ENCODE data around the gene R3HDM2.
A peak's percentile ranks its signal among the peaks of the same experiment; 100 is the strongest.

The R3HDM2 gene

DNA sequence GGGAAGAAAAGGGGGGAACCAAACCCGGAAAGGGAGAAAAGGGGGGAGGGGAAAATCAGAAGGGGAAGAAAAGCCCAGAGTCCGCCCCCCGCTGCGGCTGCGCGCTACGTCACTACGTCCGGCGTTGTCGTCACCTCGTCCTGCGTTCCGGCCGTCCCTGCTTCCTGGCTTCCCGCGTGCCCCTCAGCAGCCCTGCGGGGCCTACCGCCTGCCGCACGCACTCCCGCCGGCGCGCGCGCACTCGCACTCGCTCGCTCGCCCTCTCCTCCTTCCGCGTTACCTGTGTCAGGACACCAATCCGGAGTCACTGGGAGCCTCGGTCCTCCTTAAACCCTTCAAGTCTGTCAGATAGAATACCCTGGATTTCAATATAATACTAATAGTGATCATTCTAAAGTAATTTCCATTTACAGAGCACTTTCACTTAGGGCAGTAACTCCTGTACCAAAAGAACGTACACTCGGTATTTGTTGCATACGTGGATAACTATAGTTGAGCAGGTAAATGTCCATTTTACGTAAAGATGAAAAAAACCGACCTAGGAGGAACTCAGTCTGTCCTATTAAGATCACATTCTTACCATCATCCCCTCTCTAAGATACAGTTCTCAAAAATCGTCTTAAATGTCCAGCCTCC is at the start of gene R3HDM2:
TSS of gene R3HDM2 (minus strand) at position 113 of the 636 bp plus-strand sequence. CDS start 120,615 bp downstream, outside the sequence.
- DNase-seq, result peak; percentile 92

DNA sequence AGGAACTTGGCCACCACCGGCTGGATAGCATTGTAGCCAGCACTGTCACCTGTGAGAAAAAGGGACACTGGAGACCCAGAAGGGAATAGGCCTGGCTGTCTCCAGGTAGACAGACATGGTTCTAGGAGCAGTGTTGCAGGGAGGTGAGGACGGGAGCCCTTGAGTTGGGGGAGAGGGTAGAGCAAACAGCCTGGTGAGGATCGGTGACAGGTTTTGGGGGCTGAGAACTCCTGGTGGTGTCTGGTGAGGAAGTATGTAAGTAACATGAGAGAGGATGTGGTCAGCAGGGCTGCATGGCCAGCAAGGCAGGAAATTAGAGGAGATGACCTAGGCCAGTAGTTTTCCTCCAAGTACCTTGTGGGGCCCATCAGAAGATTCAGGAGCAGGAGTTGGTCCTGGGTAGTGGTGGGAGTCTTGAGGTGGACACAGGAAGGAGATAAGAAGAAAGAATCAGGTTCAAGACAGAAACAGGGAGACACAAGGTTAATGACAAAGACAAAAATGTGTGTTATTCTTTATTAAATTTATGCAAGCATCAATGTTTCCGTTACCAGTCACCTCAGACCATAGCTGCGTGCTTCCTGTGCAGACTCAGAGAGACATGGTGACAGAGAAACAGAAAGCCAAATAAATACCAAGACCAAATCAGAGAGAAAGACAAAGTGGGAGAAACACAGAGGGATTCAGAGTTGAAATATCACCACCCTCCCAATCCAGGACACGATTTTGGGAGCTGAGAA is 48.7 kb upstream of the R3HDM2 start, which contains the start of gene ARHGAP9:
TSS of gene ARHGAP9 (minus strand) at position 491 of the 740 bp plus-strand sequence. CDS start at position 31, 460 bp downstream.
- no peak for DNase-seq

DNA sequence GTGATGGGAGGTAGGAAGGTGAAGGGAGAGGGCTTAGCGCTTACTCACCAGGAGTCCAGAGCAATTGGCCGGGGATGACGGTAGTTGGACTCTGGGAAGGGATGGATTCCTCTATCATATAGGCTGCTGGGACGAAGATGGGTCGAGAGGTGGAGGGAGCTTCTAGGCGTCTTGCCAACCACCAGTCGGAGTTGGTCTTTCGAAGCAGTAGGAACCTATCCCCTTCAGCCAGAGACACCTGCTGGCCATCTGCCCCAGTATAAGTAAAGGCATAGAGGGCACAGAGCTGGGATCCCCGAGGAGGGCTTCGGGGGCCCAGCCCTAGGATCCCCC is 48.2 kb upstream of the R3HDM2 start:
- DNase-seq, result no peak

DNA sequence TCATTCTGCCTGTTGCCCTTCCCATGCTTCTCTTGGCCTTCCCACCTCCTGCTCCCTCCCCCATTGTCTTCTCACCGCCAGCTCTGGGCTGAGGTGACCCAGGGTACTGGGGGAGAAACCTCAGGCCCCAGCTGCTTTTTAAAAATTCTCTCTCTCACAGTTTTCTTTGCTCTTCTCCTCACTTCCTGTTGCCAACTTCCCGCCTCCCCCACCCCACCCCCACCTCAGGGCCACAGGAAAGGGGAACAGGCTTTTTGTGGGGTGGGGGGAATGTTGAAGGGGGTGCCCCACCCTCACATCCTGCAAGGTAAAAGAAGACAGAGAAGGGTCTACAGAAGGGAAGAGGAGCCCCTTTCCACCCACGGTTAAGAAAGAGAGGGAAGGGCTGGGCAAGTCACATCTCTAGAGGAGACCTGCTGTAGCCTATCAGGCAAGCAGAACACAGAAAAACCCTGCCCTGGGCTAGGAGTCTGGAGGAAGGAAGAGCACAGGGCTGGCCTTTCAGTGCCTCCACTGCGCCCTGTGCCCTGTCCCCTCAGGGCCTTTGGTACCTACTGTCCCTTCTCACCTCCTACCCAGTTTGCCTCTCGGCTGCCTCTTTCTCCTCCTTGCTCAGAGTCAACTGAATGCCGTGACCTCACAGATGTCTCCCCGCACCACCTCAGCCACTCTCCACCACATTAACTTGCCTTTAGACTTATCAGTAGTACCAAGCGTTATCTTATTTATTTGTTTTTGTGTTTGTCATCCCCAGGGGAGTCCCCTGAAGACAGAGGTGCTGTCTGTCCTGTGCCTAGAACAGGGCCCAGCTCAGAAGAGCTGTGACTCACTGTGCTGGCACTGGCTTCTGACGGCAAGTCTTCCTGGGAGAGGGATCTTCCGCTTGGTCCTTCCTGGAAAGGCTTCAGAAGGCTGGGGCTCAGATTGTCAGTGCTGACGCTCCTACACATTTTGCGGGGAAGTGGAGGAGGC is 47.2 kb upstream of the R3HDM2 start:
- DNase-seq, result no peak

DNA sequence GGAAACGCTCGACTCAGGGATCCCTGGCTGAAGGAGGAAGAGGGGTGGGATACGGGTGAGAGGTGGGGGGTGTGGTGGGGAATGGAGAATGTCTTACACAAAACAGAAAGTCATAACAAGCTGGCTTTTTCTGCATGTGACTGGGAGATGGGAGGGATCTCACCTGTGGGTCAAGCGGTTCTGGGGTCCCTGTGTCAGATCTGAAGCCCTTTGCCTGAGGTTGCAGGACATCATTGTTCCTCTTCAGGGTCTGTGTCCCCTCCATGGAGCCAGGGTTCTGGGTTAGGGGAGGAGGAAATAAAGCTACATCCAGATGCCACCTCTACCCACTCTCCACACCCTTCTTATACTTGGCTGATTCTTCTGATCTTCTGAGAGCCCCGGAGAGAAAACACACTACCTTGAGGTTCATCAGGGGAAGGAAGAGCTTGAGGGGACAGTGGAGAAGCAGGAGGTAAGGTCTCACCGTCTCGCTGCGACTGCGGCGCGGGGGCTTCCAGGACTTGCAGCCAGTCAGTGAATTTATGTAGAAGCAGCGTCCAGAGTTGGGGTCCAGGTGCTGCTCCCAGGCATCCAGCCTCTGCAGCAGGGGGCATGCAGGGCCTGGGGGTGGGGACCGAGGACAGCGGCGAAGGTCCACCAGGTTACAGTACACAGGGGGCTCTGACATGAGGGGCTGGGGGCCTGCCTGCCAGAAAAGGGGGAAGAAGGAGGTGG is 46.3 kb upstream of the R3HDM2 start:
- DNase-seq, result no peak

DNA sequence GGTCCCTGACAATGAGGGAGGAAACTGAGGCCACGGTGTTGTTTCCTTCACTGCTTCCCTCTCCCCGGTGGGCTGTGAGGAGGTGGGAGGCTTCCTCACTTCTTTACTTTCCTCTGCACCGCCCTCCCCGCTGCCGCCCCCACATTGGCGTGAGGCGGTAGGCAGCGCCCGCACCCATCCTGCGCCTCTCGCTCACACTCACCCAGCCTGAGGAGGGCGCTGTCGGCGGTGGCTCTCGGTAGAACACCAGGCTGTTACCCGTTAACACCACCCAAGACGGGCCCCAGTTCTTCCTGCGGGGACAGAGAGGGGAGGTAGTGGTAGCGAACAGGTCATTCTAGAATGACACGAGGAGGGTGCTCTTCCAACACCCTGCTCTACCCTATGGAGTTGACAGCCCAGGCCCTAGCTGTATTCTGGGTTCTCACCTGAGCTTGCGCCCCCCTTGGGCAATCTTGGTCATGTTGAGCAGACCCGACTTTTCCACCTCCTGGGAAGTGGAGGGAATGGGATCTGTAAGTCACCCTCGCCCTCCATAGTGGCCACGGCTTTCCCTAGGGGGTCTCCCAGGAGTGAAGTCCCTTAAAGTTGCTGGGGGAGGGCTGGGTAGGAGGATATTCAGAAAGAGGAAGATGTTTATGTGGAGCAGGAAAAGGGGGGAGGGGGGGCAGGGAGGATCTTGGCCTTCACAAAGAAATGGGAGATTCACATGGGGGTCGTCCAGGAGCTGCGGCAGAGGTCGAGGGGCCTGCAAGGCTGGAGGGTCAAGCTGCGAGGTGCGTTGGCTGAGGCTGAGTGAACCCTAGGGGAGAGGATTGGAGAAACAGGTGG is 45.5 kb upstream of the R3HDM2 start:
- peak; percentile 53 for DNase-seq

DNA sequence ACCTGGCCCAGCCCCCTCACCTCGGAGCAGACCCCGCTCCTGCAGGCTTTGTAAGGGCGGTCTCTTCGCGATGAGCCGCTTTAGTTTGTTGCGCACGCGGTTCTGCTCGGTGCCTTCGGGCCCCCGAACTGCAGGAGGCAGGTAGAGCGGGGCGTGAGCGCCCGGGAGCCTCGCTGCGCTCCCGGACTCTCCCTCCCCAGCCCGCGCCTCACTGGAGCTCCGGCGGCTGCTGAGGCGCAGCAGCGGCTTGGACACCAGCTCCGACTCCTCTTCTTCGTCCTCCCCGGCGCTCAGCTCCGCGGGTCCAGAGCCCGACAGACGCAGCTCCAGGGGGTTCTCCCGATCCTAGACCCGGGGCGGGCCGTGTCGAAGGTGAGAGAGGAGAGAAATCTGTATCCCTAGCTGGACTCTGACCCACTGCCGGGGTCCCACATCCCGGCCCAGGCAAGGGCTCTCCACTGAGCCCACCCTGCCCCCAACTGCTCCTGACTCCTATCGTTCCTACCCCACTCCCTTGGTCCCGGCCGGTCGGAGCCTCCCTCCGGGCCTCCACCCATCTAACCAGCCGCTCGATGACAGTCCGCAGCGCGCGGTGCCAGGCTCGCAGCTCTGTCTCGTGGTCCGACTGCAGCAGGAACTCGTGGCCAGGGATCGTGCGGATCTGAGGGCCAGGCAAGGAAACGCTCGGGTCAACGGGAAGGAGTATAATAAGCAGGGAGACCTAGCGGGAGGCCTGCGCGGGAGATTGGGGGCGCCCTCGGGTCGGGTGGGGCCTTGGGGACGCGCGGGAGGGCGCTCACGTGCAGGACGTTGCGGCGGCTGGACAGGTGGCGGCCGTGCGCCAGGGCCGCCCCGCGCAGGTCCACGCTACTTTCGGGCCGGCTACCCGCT is 44.7 kb upstream of the R3HDM2 start:
- DNase-seq, result no peak

DNA sequence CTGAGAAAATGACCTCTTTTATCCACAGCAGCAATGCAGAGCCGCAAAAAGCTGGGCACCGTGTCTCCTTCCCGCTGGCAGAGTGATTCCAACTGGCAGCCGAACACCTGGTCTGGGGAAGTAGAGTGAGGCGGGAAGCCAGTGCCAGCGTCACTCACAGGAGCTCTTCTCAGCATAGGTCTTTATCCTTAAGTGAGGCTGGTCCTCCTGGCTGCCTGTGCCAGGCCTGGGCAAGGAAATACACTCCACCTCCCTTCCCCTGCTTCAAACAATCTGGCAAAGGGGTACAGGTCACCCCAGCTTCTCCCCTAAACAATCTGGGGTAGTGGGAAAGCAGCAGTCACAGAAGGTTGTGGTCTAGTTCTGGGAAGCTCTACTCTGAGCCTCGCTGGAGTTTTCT is 44.0 kb upstream of the R3HDM2 start:
- DNase-seq, result no peak

DNA sequence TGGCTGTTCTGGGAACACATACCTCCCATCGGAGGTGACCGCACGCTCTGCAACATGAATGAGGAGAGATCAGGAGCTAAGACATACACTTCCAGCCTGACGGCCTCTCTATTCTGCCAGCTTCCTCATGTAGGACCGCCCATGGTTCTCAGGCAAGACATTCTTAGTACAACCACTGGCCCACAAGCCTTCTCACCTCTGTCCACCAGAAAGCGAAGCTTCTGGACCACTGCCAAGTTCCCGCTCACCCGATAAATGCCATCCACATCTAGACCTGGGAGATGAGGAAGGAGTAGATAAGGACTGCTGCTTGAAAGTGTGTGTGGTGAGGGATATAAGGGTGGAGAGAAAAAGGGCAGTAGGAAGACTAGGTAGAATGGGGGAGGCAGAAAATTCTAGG is 43.6 kb upstream of the R3HDM2 start:
- no peak for DNase-seq

DNA sequence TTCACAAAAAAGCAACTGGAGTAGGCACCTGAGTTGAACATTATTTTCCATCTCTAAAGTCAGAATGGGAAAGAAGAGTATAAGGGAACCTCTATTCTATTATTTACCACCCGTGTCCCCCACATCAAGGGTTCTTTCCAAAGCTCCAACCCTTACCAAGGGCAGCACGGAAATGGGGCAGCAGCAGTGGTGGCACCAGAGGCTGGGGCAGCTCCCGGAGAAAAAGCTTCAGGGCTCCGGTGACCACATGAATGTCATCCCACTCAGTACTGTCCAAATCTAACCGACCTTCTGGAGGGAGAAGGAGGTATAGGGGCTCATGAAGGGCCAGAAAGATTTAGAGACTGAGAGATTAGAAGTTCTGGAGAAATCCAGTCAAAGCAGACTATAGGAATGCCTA is 43.0 kb upstream of the R3HDM2 start:
- DNase-seq, result no peak

DNA sequence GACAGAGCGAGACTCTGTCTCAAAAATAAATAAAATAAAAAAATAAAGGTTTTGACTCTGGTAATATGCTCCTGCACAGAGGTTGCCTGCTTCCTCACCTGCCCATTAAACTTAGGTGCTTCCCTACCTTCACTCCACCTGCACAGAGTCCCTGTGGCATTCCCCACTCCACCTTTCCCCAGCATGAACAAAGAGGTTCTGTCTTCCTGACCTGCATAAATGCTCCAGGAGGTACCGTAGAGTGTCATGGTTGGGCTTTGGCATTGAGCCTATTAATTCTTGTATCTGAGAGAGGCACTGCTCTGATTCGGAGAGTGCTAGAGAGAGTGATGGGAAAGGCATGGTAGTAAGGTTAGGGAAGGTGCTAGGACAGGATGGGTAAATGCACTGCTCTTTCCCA is 42.5 kb upstream of the R3HDM2 start:
- no peak for DNase-seq

DNA sequence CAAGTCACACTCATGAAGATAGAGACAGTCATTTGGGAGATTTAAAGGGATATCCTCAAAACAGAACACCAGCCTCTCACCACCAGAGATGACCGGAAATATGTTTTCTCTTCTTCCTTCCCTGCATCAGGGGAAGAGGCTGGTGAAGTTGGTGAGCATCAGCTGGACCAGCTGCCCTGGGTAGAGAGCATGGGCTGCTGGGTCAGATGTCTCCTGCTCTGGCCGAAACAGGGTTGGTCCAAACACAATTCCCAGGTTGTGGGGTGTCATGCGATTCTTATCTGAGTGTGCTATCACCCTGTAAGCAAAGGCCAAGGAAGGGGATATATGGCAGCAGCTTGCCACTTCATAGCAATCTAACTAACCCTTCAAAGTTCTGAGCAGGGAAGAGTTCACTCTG is 41.5 kb upstream of the R3HDM2 start:
- no peak for DNase-seq

DNA sequence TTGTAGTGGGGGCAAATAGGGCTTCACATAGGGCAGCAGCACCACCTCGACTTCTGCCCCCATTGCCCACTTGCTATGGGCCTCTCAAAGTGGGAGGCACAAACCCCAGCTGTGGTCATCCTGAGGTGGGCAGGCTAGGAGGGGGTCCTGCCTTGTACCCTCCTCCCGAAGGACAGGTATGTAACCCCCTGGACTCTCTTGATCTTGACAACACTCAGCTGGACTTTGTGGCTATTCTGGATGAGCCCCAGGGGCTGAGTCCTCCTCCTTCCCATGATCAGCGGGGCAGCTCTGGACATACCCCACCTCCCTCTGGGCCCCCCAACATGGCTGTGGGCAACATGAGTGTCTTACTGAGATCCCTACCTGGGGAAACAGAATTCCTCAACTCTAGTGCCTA is 40.8 kb upstream of the R3HDM2 start:
- DNase-seq, result no peak

DNA sequence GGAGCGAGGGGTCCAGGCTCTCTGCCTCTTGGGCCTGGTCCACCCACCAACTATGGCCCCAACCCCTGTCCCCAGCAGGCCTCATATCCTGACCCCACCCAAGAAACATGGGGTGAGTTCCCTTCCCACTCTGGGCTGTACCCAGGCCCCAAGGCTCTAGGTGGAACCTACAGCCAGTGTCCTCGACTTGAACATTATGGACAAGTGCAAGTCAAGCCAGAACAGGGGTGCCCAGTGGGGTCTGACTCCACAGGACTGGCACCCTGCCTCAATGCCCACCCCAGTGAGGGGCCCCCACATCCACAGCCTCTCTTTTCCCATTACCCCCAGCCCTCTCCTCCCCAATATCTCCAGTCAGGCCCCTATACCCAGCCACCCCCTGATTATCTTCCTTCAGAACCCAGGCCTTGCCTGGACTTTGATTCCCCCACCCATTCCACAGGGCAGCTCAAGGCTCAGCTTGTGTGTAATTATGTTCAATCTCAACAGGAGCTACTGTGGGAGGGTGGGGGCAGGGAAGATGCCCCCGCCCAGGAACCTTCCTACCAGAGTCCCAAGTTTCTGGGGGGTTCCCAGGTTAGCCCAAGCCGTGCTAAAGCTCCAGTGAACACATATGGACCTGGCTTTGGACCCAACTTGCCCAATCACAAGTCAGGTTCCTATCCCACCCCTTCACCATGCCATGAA is 40.3 kb upstream of the R3HDM2 start:
- no peak for DNase-seq

DNA sequence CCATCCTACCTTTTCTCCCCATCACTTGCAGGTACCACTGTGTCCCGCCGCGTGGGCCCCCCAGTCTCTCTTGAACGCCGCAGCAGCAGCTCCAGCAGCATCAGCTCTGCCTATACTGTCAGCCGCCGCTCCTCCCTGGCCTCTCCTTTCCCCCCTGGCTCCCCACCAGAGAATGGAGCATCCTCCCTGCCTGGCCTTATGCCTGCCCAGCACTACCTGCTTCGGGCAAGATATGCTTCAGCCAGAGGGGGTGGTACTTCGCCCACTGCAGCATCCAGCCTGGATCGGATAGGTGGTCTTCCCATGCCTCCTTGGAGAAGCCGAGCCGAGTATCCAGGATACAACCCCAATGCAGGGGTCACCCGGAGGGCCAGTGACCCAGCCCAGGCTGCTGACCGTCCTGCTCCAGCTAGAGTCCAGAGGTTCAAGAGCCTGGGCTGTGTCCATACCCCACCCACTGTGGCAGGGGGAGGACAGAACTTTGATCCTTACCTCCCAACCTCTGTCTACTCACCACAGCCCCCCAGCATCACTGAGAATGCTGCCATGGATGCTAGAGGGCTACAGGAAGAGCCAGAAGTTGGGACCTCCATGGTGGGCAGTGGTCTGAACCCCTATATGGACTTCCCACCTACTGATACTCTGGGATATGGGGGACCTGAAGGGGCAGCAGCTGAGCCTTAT is 39.6 kb upstream of the R3HDM2 start:
- no peak for DNase-seq

DNA sequence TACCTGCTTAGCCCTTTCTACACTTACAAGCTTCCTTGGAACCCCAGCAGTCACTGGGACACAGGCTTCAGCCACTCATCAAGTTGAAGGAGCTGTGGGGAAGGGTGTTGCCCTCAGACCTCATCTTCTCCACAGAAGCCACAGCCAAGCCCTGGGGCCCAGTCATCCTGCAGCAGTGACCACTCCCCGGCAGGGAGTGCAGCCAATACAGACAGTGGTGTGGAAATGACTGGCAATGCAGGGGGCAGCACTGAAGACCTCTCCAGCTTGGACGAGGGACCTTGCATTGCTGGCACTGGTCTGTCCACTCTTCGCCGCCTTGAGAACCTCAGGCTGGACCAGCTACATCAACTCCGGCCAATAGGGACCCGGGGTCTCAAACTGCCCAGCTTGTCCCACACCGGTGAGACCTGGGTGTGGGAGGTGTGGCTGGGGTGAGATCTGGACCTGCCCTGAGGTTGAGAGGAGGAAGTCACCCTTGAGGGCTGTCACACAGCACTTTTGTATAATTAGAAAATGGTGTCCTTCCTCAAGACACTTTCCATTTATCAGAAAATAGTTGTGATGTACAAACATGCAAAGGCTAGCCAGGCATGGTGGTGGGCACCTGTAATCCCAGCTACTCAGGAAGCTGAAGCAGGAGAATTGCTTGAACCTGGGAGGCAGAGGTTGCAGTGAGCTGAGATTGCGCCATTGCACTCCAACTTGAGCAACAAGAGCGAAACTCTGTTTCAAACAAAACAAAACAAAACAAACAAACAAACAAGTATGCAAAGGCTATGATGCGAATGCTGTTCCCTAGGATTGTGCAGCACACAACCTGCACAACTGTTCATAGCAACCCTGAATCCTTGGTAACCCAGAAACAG is 38.7 kb upstream of the R3HDM2 start:
- DNase-seq, result no peak

DNA sequence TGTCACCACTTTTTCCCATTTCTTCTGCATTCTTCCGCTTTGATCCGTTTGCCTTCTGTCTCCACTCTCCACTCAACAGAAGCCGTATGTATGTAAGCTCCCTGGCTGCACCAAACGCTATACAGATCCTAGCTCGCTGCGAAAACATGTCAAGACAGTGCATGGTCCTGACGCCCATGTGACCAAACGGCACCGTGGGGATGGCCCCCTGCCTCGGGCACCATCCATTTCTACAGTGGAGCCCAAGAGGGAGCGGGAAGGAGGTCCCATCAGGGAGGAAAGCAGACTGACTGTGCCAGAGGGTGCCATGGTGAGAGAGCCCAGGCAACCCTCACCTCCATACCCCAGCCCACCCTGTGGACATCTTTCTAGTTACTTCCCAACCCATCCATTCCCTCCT is 37.1 kb upstream of the R3HDM2 start:
- DNase-seq, result no peak

DNA sequence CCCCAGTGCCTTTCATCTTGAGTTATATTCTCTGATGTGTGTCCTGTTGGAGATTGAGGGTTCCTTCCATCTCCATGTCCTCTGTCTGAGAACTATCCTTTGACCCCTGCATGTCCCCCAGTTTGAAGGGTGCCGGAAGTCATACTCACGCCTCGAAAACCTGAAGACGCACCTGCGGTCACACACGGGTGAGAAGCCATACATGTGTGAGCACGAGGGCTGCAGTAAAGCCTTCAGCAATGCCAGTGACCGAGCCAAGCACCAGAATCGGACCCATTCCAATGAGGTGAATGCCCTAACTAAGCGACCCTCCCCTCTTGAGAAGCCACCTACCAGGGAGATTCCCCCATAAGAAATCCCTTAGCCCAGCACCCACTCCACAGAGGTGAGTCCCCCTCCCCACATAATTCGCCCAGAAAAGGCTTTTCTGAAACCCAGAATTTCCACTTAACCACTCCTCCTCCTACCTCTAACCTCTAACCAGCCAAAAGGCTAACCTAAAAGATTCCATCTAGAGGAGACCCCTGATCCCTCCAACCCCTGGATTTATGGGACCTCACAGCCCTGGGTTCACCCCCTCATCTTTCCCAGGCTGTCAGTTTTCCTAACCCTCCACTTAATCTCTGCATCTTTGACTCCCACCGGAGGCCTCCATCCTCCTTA is 36.5 kb upstream of the R3HDM2 start:
- DNase-seq, result no peak
